ENCODE results near the gene JMY. TPM values are rescaled to one million over a fixed set of nuclear protein-coding genes. Genes with fewer than 3 reads are reported as not detected.

JMY gene
- total and polyA plus RNA-seq, 2 donors (not counting 3 experiments of a cell fraction or from before 2014, with no cell fraction given) = 1.5 to 6.5 TPM

DNA sequence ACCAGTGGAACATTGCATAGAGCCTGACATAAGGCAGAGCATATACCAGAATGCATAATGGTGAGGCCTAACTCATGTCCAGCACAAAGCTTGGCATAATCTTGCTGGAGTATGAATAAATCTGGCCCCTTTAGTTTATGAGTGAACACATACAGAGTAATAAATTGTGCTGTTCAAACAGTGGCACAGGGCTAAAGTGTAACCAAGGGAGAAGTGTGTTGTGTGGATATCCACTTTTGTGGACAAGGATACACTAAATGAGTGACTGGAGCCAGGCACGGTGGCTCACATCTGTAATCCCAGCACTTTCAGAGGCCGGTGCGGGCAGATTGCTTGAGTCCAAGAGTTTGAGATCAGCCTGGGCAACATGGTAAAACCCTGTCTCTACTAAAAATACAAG is 29.4 kb upstream of the JMY start:
- no peaks in the 10 kb centered on the region for H3K27me3 ChIP-seq (ENCODE audit: control insufficient read depth in 2 of 2, insufficient read depth in 2 of 2, low read length in 2 of 2)
- DNase-seq (ENCODE audit: low read depth, low spot score) = no peak
- no peak overlapping the region for H3K27ac ChIP-seq (ENCODE audit: insufficient read depth, low read depth, low read length)
- intact Hi-C loops (cut with micrococcal nuclease) (no loop called here), dilution Hi-C loops (cut with MboI; ENCODE audit: extremely low pct_ligation_motif_present, low sequenced_read_pairs) (no loop called here)
- H3K9me1 ChIP-seq (replicated peaks; ENCODE audit: control insufficient read depth, extremely low read depth, insufficient read depth, low read length) = no peaks in the 10 kb centered on the region
- no peak for FAIRE-seq
- no peak for TF ChIP-seq GATA2 (IDR thresholded peaks at IDR 0.05; ENCODE audit: insufficient read depth, insufficient read length, low read depth, low read length)
- TF ChIP-seq JUN (IDR thresholded peaks at IDR 0.05; ENCODE audit: borderline replicate concordance, insufficient read depth, insufficient read length, low read depth) = no peak
- no peak for TF ChIP-seq POLR2A (IDR thresholded peaks at IDR 0.05; ENCODE audit: low read depth, low read length)
- TF ChIP-seq POLR2AphosphoS5 (IDR thresholded peaks at IDR 0.05; ENCODE audit: insufficient read depth, low read depth, low read length) = no peak
- no peak for TF ChIP-seq MYC (IDR thresholded peaks at IDR 0.05; ENCODE audit: low read depth, low read length)
- H3K4me2 ChIP-seq (ENCODE audit: insufficient read depth, low read length) = no peak overlapping the region
- H3K9ac ChIP-seq (replicated peaks; ENCODE audit: extremely low read depth, insufficient read depth, low read length) = no peak overlapping the region
- no peaks in the 10 kb centered on the region for H4K20me1 ChIP-seq (replicated peaks; ENCODE audit: control insufficient read depth, extremely low read depth, insufficient read depth, low read length)
- H3K4me1 ChIP-seq (ENCODE audit: control insufficient read depth, extremely low read depth, insufficient read depth, low read length) = peaks cover 9% of the 10 kb centered on the region
- BruUV-seq (replicated peaks) = no TSS peak
- H2AFZ ChIP-seq (ENCODE audit: low read depth, low read length) = no peak overlapping the region
- ChIA-PET POLR2A (no interaction called here), CTCF (interaction anchor here (2.1 kb wide), 1 partner anchor 73 kb away, joined by 15 read pairs; no protein-coding TSS in a partner anchor)
- H3K36me3 ChIP-seq (ENCODE audit: control insufficient read depth in 2 of 2, extremely low read depth in 1 of 2, insufficient read depth in 2 of 2, low read length in 2 of 2) = no peaks in the 10 kb centered on the region
- no peak overlapping the region for H3K4me3 ChIP-seq (replicated peaks in 1 of 3; ENCODE audit: insufficient read depth in 1 of 3, low read depth in 1 of 3, low read length in 3 of 3)
- H3K9me3 ChIP-seq (replicated peaks; ENCODE audit: control insufficient read depth, insufficient read depth, low read length) = no peaks in the 10 kb centered on the region
- no peaks in the 10 kb centered on the region for H3K79me2 ChIP-seq (ENCODE audit: control insufficient read depth, insufficient read depth, low read length)

DNA sequence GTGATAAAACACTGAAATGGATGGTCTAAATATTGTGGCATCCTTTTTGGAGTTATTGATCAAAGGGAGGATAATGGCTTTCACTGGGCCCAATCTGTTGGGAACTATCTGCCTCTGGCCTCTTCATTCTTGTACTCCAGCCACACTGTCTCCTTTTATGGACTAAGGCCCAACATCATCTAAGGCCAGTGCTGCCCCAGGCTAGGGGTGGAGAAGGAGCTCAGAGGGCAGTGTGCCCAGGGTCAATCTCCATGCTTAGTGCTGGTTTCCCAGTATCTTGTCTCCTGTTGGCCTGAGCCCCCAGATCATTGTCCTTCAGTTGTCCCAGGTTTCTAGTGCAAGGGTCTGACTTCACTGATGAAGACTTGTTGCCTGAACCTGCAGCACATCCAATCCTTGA is 26.4 kb upstream of the JMY start:
- BruUV-seq (replicated peaks) = no TSS peak
- intact Hi-C loops (cut with micrococcal nuclease) (no loop called here), dilution Hi-C loops (cut with MboI; ENCODE audit: extremely low pct_ligation_motif_present, low sequenced_read_pairs) (no loop called here)
- no peak overlapping the region for H2AFZ ChIP-seq (ENCODE audit: low read depth, low read length)
- no peaks in the 10 kb centered on the region for H3K9me3 ChIP-seq (replicated peaks; ENCODE audit: control insufficient read depth, insufficient read depth, low read length)
- H4K20me1 ChIP-seq (replicated peaks; ENCODE audit: control insufficient read depth, extremely low read depth, insufficient read depth, low read length) = no peaks in the 10 kb centered on the region
- CTCF ChIA-PET = interaction anchor here (0.9 kb wide), 1 partner anchor 9 kb away, joined by 3 read pairs; no protein-coding TSS in a partner anchor
- no peaks in the 10 kb centered on the region for H3K9me1 ChIP-seq (replicated peaks; ENCODE audit: control insufficient read depth, extremely low read depth, insufficient read depth, low read length)
- FAIRE-seq (no peak), DNase-seq (ENCODE audit: low read depth, low spot score) (no peak)
- POLR2A ChIA-PET = no interaction called here
- TF ChIP-seq GATA2 (IDR thresholded peaks at IDR 0.05; ENCODE audit: insufficient read depth, insufficient read length, low read depth, low read length) (no peak), MYC (IDR thresholded peaks at IDR 0.05; ENCODE audit: low read depth, low read length) (no peak), JUN (IDR thresholded peaks at IDR 0.05; ENCODE audit: borderline replicate concordance, insufficient read depth, insufficient read length, low read depth) (no peak), POLR2A (IDR thresholded peaks at IDR 0.05; ENCODE audit: low read depth, low read length) (no peak), FOS (IDR thresholded peaks at IDR 0.05; ENCODE audit: borderline replicate concordance, insufficient read depth, low read length) (no peak)
- TF ChIP-seq, protein P1, sequence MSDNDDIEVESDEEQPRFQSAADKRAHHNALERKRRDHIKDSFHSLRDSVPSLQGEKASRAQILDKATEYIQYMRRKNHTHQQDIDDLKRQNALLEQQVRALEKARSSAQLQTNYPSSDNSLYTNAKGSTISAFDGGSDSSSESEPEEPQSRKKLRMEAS (IDR thresholded peaks at IDR 0.05; ENCODE audit: insufficient read depth, insufficient read length) = no peak
- TF ChIP-seq, protein P2, sequence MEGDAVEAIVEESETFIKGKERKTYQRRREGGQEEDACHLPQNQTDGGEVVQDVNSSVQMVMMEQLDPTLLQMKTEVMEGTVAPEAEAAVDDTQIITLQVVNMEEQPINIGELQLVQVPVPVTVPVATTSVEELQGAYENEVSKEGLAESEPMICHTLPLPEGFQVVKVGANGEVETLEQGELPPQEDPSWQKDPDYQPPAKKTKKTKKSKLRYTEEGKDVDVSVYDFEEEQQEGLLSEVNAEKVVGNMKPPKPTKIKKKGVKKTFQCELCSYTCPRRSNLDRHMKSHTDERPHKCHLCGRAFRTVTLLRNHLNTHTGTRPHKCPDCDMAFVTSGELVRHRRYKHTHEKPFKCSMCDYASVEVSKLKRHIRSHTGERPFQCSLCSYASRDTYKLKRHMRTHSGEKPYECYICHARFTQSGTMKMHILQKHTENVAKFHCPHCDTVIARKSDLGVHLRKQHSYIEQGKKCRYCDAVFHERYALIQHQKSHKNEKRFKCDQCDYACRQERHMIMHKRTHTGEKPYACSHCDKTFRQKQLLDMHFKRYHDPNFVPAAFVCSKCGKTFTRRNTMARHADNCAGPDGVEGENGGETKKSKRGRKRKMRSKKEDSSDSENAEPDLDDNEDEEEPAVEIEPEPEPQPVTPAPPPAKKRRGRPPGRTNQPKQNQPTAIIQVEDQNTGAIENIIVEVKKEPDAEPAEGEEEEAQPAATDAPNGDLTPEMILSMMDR (IDR thresholded peaks at IDR 0.05; ENCODE audit: extremely low read depth in 1 of 2, insufficient read depth in 1 of 2, low read depth in 1 of 2, low read length in 2 of 2) = no peak
- no peaks in the 10 kb centered on the region for H3K27me3 ChIP-seq (ENCODE audit: control insufficient read depth in 2 of 2, insufficient read depth in 2 of 2, low read length in 2 of 2)
- H3K4me2 ChIP-seq (ENCODE audit: insufficient read depth, low read length) = no peak overlapping the region
- H3K36me3 ChIP-seq (ENCODE audit: control insufficient read depth in 2 of 2, extremely low read depth in 1 of 2, insufficient read depth in 2 of 2, low read length in 2 of 2) = no peaks in the 10 kb centered on the region
- H3K9ac ChIP-seq (replicated peaks; ENCODE audit: extremely low read depth, insufficient read depth, low read length) = no peak overlapping the region
- no peak overlapping the region for H3K4me3 ChIP-seq (replicated peaks in 1 of 3; ENCODE audit: insufficient read depth in 1 of 3, low read depth in 1 of 3, low read length in 3 of 3)
- no peak overlapping the region for H3K27ac ChIP-seq (ENCODE audit: insufficient read depth, low read depth, low read length)
- H3K79me2 ChIP-seq (ENCODE audit: control insufficient read depth, insufficient read depth, low read length) = no peaks in the 10 kb centered on the region
- H3K4me1 ChIP-seq (ENCODE audit: control insufficient read depth, extremely low read depth, insufficient read depth, low read length) = peaks cover 4% of the 10 kb centered on the region
